SIG-M5 (cell line): ENCODE results near the gene BRAT1.
A peak's percentile ranks its signal among the peaks of the same experiment; 100 is the strongest.
"Not testable (repeated sequence)": the region's sequence is repeated elsewhere in the genome, so short reads cannot be mapped to it uniquely, and the experiment has no call there.

Experiments
- DNase-seq: peaks from one replicate; lab custom pipeline; 2025; lab: John Stamatoyannopoulos, UW

The BRAT1 gene

DNA sequence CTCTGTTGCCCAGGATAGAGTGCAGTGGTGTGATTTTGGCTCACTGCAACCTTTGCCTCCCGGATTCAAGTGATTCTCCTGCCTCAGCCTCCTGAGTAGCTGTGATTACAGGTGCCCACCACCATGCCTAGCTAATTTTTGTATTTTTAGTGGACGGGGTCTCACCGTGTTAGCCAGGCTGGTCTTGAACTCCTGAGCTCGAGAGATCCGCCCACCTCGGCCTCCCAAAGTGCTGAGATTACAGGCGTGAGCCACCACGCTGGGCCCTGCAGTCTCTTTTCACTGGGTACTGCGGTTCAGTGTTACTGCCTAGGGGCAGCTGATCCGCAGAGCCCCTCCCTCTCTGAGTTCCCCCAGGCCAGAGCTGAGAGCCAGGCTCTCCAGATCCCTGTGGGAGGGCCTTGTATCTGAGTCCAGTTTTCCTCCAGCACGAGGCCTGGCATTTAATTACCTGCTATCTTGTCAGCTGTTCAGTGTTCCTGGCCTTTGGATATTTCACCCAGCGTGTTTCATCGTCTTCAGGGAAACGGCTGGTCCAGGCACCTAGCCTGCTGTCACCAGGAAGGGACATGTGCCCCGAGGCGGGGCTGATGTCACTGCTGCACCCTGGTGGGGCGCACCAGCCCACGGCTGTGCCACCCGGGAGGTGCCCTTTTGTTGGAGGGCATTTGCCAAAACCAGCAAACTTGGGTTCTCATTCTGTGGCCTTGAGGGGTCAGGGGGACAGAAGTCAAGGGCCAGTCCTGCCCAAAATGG lies 19.3 kb downstream of the BRAT1 start:
- not testable (repeated sequence) for DNase-seq

- DNase-seq = not testable (repeated sequence)
Observed at GRCh38 chr7:2534214-2534613, 21.1 kb downstream of the BRAT1 start.

DNA sequence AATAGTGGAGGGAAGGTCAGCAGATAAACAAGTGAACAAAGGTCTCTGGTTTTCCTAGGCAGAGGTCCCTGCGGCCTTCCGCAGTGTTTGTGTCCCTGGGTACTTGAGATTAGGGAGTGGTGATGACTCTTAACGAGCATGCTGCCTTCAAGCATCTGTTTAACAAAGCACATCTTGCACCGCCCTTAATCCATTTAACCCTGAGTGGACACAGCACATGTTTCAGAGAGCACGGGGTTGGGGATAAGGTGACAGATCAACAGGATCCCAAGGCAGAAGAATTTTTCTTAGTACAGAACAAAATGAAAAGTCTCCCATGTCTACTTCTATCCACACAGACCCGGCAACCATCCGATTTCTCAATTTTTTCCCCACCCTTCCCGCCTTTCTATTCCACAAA lies 21.8 kb downstream of the BRAT1 start:
- DNase-seq = not testable (repeated sequence)

GRCh38 chr7:2532816-2533215 lies 22.5 kb downstream of the BRAT1 start:
- not testable (repeated sequence) for DNase-seq

GRCh38 chr7:2532199-2532772 lies 23.0 kb downstream of the BRAT1 start:
- DNase-seq = not testable (repeated sequence)

GRCh38 chr7:2531796-2532110 lies 23.6 kb downstream of the BRAT1 start:
- not testable (repeated sequence) for DNase-seq

DNA sequence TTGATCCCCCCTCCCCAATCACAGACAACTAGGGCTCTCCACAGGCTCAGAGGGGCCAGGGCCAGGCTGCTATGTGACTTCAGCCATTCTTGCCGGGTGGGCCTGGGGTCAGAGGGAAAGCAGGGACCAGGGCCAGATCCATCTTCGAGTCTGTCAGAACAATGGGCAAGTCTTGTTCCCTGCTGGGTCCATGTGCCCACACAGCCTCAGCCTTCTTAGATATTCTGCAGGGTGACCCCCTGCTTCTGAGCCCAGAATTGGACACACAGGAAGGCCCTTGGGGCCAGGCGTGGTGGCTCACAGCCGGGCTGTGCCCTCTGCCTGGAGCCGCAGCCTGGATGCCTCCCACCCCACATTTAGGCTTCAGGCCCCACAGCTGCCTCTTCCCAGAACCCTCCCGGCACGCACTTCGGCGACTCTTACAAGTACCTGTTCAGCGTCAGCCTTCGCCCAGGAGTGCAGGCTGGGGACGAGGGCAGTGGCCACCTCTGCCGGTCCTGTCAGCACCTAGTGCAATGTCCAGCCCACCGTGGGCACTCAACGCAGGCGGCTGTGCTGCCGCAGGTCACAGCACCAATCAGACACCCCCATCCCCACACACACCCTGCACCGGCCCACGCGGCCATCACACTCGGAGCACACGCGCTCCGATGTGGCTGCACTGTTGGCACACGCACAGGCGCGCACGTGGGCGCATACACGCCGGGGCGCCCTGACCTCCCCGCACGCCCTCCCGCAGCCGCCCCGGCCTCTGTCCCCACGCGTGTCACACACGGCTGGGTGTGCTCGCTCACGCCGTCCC lies 24.1 kb downstream of the BRAT1 start:
- DNase-seq = not testable (repeated sequence)

DNA sequence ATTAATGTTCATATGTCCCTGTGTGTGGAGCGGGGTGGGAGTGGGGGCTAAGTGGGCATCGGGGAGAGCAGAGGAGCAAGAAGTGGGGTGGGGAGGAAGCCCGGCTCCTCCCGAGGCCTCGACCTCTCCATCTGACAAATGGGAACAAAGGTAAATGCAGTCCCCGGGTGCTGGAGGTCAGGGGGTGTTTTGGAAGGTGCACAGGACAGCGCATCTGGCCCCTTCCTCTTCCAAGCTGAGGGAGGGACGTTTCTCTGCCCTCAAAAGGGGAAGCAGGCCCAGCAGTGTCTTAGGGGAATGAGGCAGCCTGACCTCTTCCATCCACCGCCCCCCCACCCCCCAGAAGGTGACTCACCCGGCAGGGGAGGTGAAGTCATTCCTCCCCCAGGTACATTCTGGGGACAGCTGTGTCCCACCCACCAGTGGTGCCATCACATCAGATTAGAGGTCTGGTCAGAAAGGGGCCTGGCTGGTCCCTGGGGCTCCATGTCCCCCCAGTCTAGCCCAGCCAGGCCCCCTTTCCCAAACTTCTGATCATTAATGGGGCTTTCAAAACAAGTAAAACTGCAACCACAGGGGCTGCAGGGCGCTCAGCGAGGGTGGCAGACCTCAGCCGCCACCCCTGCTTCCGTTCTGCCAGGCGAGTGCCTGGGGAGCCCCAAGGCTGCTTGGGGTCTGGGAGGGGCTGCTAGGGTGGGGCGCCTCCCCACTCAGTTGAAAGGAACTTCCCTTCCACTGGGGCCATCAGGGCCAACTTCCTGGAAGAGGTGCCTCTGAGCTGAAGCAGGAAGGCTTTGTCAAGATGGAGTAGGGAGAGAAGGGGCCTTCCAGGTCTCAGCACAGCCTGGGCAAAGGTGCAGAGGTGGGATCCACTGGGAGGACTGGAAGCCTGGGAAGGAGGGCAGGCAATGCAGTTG lies 25.0 kb downstream of the BRAT1 start:
- peak; percentile 32 for DNase-seq

DNA sequence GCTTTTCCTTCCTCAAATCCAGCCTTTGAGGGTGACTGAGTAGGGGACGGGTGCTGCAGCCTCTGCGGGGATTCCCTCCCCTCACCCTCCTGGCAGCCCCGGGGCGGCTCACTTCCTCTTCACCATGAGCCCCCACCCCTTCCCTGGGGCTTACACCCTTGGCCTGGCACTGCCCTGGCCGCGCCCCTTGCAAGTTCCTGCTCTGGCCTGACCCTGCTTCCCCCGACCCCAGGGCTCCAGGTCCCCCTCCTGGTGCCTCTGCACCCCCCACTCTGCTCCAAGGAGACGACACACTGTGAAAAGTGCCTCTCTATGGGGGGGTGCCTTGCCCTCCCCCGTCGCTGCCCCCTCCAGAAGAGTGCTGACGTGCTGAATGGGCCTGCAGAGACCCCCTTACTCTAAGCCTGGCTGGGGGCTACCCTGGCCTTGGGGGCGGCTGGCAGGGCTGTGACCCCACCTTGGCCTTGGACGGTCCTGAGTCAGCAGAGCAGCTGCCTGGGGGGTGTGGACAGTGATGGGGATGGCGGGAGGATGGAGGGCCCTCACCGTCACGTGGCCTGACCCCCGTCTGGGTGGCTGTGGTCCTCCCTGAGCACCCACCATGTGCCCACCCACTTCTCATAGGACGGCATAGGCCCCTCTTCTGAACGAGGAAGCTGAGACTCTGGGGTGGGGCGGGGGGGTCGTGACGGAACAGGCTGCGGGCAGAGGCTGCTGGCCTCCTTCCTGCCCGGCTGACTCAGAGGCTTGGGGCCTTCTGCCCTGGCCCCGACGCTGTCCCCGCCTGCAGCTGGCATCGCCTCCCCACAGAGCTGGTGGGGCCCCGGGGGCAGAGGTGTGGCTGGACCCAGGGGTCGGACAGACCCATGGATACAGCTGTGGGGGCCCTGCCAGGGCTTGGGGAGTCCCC lies 25.9 kb downstream of the BRAT1 start:
- DNase-seq = peak; percentile 76

DNA sequence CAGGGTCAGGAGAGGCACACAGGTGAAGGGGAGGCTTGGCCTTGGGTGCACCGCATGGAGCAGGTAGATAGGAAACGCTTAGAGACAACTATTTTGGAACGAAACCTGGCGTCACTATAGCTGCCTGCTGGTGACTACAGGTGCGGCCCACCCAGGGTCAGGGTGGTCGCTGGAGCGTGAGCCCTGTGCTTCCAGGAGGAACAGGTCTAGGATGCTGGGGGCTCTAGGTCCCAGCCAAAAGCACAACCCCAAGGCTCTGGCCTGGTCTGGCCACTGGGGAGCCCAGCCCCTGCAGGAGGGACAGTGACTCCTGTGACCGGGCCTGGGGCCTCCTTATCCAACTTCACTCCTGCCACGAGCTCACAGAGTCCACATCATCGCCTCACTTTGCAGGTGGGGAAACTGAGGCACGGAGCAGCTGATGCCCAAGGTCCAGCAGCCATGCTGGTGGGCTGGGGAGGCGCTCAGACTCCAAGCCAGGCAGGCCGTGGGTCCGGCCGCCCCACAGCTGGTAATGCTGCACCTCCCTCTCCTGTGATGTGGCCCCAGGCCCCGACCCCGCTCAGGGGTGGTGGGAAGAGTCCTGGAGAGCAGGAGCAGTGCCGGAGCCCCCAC lies 26.7 kb downstream of the BRAT1 start:
- DNase-seq = no peak

GRCh38 chr7:2527505-2528467 lies 27.5 kb downstream of the BRAT1 start:
- DNase-seq = no peak

DNA sequence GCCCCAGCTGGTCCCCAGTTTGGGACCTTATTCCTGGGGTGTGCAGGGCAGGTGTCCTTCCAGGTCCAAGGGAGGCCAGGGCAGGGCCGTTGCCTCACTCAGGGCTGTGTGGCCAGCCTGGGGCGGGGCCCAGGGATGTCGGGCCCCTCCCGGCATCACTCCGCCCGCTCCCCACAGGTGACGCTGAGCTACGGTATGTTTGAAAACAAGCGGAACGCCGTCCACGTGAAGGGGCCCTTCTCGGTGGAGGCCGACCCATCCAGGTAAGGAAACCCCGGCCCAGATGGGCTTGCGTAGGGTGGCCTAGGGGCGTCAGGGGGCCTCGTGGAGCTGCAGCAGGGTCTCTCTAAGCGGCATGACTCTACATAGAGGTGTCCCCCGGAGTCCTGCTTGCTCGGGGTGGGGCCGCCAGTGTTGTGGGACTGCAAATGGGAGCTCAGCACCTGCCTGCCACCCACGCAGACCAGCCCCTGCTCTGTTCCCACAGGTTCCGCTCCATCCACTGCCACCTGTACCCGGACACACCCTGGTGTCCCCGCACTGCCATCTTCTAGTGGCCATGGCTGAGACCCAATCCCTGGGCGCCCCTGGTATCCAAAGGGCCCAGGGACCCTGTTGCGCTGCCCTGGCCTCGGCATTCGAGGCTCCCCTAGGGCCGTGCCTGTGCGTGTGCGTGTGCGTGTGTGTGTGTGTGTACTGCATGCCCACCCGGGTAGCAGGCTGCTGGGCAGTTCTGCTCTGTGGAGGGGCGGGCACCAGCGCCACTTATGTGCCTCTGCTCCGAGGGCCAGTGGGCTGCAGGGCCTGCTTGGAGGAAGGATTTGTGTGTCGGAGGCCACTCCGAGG lies 28.4 kb downstream of the BRAT1 start:
- DNase-seq = no peak

- DNase-seq = no peak
Observed at GRCh38 chr7:2525658-2526630, 29.4 kb downstream of the BRAT1 start.

GRCh38 chr7:2524808-2525657 lies 30.3 kb downstream of the BRAT1 start:
- DNase-seq = no peak

GRCh38 chr7:2523941-2524807 lies 31.1 kb downstream of the BRAT1 start:
- no peak for DNase-seq
